RWPE2 (cell line): ENCODE measurements around the gene EML4.

Source experiments
- ATAC-seq: fragments of 200-7000 bp; cut with Tn5 transposase; 3 replicates; pipeline ENCODE4 v1.9.1; 2021; ENCODE audit warnings: low read depth
- DNase-seq: peaks from one replicate; pipeline ENCODE4 v3.0.0-alpha.2; 2020; ENCODE audit warnings: low spot score
- H3K27ac ChIP-seq: fragments of 450-650 bp; 2 replicates; pipeline ENCODE4 v1.5.1; 2017; ENCODE audit warnings: mild to moderate bottlenecking; ENCODE audit not compliant: poor library complexity, severe bottlenecking
- H3K27me3 ChIP-seq: fragments of 250-450 bp; sonication (Bioruptor Pico); 2 replicates; pipeline ENCODE4 v1.5.1; 2021; ENCODE audit warnings: mild to moderate bottlenecking, moderate library complexity; ENCODE audit not compliant: insufficient read depth, poor library complexity, severe bottlenecking
- H3K36me3 ChIP-seq: fragments of 250-450 bp; sonication (Bioruptor Pico); 2 replicates; pipeline ENCODE4 v1.5.1; 2020; ENCODE audit warnings: low read depth, mild to moderate bottlenecking, moderate library complexity
- H3K4me1 ChIP-seq: fragments of 250-450 bp; sonication (Bioruptor Pico); 2 replicates; pipeline ENCODE4 v1.5.1; 2021; ENCODE audit warnings: mild to moderate bottlenecking, moderate library complexity; ENCODE audit not compliant: insufficient read depth, poor library complexity, severe bottlenecking
- H3K4me3 ChIP-seq: fragments of 250-450 bp; sonication (Bioruptor Pico); 2 replicates; pipeline ENCODE4 v1.5.1; 2021; ENCODE audit warnings: mild to moderate bottlenecking, moderate library complexity; ENCODE audit not compliant: severe bottlenecking
- H3K9me3 ChIP-seq: fragments of 250-450 bp; sonication (Bioruptor Pico); 2 replicates; pipeline ENCODE4 v1.5.1; 2021; ENCODE audit warnings: mild to moderate bottlenecking, moderate library complexity; ENCODE audit not compliant: severe bottlenecking
- TF ChIP-seq, protein P1 (sequence below): fragments of 450-650 bp; IDR thresholded peaks from one replicate; pipeline ENCODE4 v1.5.1; 2017; ENCODE audit warnings: mild to moderate bottlenecking, moderate library complexity; ENCODE audit not compliant: poor library complexity, severe bottlenecking

The EML4 gene

DNA sequence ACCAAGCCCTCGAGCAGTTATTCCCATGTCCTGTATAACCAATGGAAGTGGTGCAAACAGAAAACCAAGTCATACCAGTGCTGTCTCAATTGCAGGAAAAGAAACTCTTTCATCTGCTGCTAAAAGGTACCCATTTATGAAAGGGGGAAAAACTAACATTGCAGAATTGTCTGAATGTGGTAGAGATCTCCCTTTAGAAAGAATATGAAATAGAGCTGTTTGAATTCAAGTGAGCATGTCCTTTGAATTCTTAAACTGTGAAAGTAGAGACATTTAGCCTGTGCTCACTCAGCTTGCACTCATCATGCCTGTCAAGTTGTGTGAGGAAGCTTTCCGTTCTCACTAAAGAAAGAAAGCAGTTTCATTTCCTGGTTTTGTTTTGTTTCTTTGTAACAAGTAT is 87.4 kb downstream of the EML4 start:
- no peaks in the 10 kb centered on the region for H3K4me1 ChIP-seq
- no peaks in the 10 kb centered on the region for H3K9me3 ChIP-seq
- no peak overlapping the region for H3K4me3 ChIP-seq
- H3K27ac ChIP-seq: no peak overlapping the region
- H3K27me3 ChIP-seq: no peaks in the 10 kb centered on the region
- TF ChIP-seq, protein P1, sequence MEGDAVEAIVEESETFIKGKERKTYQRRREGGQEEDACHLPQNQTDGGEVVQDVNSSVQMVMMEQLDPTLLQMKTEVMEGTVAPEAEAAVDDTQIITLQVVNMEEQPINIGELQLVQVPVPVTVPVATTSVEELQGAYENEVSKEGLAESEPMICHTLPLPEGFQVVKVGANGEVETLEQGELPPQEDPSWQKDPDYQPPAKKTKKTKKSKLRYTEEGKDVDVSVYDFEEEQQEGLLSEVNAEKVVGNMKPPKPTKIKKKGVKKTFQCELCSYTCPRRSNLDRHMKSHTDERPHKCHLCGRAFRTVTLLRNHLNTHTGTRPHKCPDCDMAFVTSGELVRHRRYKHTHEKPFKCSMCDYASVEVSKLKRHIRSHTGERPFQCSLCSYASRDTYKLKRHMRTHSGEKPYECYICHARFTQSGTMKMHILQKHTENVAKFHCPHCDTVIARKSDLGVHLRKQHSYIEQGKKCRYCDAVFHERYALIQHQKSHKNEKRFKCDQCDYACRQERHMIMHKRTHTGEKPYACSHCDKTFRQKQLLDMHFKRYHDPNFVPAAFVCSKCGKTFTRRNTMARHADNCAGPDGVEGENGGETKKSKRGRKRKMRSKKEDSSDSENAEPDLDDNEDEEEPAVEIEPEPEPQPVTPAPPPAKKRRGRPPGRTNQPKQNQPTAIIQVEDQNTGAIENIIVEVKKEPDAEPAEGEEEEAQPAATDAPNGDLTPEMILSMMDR: no peak
- no peak for DNase-seq
- 0 out of 2 replicates have a peak, but pooled peaks cover 6% of the 10 kb centered on the region for H3K36me3 ChIP-seq
- ATAC-seq: no peak

DNA sequence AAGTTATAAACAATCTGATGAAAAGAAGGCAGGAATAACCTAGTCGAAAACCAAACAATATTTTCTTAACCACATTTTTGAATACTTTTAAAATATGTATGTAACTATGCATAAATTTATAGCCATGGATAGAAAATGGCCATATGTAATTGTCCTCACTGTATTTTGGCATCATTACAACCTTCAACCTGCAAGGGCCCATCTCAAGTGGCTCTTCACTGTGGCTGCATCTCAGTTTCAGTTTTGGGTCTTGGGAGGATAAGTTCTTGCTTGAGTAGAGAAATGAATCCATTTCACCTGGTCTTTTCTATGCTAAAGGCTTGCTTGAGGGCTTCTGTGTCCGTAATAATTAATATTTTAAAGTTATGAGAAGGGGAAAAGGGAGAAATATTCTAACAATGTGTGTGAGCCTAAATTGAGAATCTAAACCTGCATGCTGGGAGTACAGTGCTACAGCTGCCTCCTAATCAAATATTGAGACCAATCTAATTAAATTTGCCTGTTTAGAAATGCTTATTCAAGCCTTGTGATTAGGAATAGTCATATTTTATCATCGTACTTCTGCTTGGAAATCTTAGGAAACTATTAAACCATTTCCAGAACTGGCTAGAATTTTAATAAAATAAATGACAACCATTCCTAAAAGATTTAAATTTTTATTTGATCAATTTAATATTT is 92.5 kb downstream of the EML4 start:
- Histone ChIP-seq H3K9me3 (no peaks in the 10 kb centered on the region), H3K27me3 (no peaks in the 10 kb centered on the region), H3K27ac (no peak overlapping the region), H3K36me3 (peaks cover 11% of the 10 kb centered on the region), H3K4me3 (no peak overlapping the region), H3K4me1 (no peaks in the 10 kb centered on the region)
- no peak for DNase-seq
- TF ChIP-seq, protein P1: no peak
- no peak for ATAC-seq

DNA sequence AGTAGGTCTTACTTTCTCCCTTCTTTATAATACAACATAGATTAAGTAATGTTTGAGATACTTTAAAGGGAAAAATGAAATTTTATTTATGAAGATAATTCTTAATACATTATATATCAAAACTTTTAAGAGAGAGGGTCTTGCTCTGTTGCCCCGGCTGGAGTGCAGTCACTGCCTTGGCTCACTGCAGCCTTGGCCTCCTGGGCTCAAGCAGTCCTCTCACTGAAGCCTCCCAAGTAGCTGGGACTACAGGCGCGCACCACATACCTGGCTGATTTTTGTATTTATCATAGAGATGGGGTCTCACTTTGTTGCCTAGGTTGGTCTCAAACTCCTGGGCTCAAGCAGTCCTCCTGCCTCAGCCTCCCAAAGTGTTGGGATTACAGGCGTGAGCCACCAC is 97.1 kb downstream of the EML4 start:
- no peak overlapping the region for H3K4me3 ChIP-seq
- TF ChIP-seq, protein P1: no peak
- H3K27me3 ChIP-seq: no peaks in the 10 kb centered on the region
- no peaks in the 10 kb centered on the region for H3K9me3 ChIP-seq
- peaks cover 8% of the 10 kb centered on the region for H3K36me3 ChIP-seq
- H3K4me1 ChIP-seq: no peaks in the 10 kb centered on the region
- ATAC-seq (no peak), DNase-seq (no peak)
- no peak overlapping the region for H3K27ac ChIP-seq

DNA sequence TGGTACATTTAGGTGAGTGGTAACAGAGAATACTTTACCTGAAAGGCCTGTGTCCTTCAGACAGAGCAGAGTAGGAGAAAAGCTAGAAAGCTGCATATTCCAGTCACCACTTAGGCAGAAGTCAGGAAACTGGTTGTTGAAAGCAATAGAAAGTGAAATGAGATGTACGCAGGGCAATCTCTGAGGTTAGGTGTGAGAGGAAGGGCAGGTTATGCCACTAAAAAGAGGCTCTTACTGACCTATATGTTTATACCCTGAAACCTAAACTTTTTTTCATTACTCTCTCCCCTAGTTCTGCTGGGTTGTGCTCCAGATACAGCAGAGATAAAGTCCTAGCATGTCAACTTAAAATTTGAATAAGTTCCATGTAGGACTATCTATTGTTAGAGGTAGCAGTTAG is 98.4 kb downstream of the EML4 start:
- DNase-seq (no peak), ATAC-seq (no peak)
- Histone ChIP-seq H3K27me3 (no peaks in the 10 kb centered on the region), H3K4me3 (no peak overlapping the region), H3K9me3 (no peaks in the 10 kb centered on the region), H3K36me3 (peaks cover 4% of the 10 kb centered on the region), H3K4me1 (no peaks in the 10 kb centered on the region), H3K27ac (no peak overlapping the region)
- TF ChIP-seq, protein P1: no peak

DNA sequence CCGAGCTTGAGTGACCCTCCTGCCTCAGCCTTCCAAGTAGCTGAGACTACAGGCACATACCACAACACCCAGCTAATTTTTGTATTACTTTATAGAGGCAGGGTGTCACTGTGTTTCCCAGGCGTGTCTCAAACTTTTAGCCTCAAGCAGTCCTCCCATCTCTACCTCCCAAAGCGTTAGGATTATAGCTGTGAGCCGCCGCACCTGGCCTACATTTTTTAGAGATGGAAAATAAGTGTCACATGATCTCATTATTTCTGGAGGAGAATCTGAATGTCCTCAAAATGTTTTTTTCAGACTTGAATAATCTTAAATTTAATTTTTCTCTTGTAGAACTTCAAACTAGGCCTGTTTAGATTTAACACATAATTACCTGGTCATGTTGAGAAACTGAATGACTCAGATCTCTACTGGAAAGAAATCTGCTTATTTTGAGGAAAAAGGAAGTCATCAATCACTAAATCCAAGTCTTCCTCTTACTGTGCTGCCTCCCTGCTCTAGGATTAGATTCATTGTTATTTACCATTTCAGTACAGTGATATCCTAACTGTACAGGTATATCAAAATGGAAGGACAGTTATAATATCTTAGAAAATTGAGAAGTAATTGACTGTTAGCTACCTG is 99.5 kb downstream of the EML4 start:
- no peak overlapping the region for H3K4me3 ChIP-seq
- TF ChIP-seq, protein P1: no peak
- DNase-seq: no peak
- no peak for ATAC-seq
- no peaks in the 10 kb centered on the region for H3K27me3 ChIP-seq
- peaks cover 4% of the 10 kb centered on the region; the same call in 1 of the 2 replicates for H3K36me3 ChIP-seq
- no peaks in the 10 kb centered on the region for H3K9me3 ChIP-seq
- no peaks in the 10 kb centered on the region for H3K4me1 ChIP-seq
- no peak overlapping the region for H3K27ac ChIP-seq
